ENCODE measurements around the gene FOXRED2. TPM values are rescaled to one million over a fixed set of nuclear protein-coding genes. Genes with fewer than 3 reads are reported as not detected.

Gene FOXRED2
- total and polyA plus RNA-seq, 2 of the 4 experiments (the other 2 are of a cell fraction): 1.6 to 4.0 TPM

DNA sequence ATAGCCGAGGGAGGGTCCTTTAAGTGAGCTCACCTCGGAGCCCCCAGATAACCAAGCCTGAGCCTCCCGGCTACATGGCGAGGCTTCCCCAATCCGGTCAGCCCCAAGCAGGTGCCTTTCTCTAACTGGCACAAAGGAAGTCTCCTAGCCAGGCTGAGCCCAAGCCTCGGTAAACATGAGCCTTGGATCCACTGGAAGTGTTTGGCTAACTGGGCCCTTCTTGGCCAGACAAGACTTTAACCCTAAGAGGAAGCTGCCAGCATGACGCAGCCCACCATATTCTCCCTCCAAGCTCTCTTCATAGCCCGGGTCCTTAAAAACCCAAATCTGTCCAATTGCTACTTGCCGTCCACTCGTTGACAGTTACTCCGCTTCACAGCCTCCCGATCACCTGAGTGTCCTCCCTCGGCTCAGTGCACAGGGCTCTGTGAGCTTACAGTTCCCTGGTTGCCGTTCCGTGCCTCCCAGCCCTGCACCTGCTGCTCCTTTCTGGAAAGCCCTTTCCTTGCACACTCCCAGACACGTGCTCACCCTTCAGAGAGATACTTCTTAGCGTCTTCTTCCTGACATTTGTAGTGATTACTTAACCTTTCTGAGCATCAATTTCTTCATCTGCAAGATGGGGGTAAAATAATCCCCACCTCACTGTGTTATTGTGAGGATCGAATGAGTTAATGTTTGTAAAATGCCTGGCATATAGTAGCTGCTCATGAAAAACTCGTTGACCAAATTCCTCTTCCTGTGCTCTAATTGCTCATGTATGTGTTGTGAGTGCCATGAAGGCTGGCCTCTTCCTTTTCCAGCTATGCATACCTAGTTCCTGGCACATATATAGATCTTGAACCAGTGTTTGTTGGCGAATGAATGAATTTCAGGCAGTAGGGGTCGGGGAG, 51.0 kb downstream of the FOXRED2 start:
- CTCF ChIA-PET: no interaction called here
- 76% methylated on average over 7 of the region's 21 CpGs; no CpG with 5 or more reads in 1 of the 2 experiments for WGBS, 2 experiments (ENCODE audit: extremely low coverage in 2 of 2, insufficient read length in 1 of 2)

More for the DNA sequence above, 51.0 kb downstream of the FOXRED2 start:
- Histone ChIP-seq H3K36me3 (ENCODE audit: control insufficient read depth, insufficient read depth, low read length) (no peaks in the 10 kb centered on the region), H4K20me1 (ENCODE audit: insufficient read depth, low read length) (no peaks in the 10 kb centered on the region), H2BK15ac (ENCODE audit: low read depth, low read length) (peak overlapping the region; percentile 72; the same call in 2 of the 3 replicates), H2BK5ac (ENCODE audit: low read depth, low read length, poor library complexity, severe bottlenecking) (peak overlapping the region; percentile 25), H3K4me1 (ENCODE audit: control insufficient read depth, insufficient read depth, low read length) (peaks cover 18% of the 10 kb centered on the region), H3K4me3 (ENCODE audit: insufficient read depth, low read depth, low read length) (no peak overlapping the region), H3K9me1 (ENCODE audit: insufficient read depth, low read length) (peaks cover 4% of the 10 kb centered on the region; the same call in 1 of the 2 replicates), H3K56ac (ENCODE audit: extremely low read depth, insufficient read depth, low read length) (peak overlapping the region; percentile 78), H3K27ac (ENCODE audit: insufficient read depth, low read length) (peak overlapping the region; percentile 52), H3K4ac (ENCODE audit: low read depth, low read length) (peak overlapping the region; percentile 95), H3K4me2 (ENCODE audit: low read depth, low read length) (peak overlapping the region; percentile 39; the same call in 1 of the 2 replicates), H3K18ac (ENCODE audit: low read depth, low read length) (peak overlapping the region; percentile 67), H4K91ac (ENCODE audit: insufficient read depth, low read depth, low read length) (peak overlapping the region; percentile 97), H2AK5ac (ENCODE audit: low read depth, low read length) (peak overlapping the region; percentile 94), H3K9ac (ENCODE audit: low read depth, low read length) (peak overlapping the region; percentile 56), H3K23ac (ENCODE audit: low read depth, low read length) (peak overlapping the region; percentile 79; the same call in 1 of the 2 replicates), H2BK120ac (ENCODE audit: low read depth, low read length) (peak overlapping the region; percentile 94), H2AK9ac (replicated peaks; ENCODE audit: low read depth, low read length, poor library complexity) (peak overlapping the region; percentile 98), H3K79me1 (ENCODE audit: low read depth in 1 of 2, low read length in 2 of 2) (peaks cover 0 to 15% of the 10 kb centered on the region in 2 experiments; a peak in 2 of 4 replicates), H4K8ac (ENCODE audit: low read depth in 2 of 2, low read length in 2 of 2) (peak overlapping the region; percentile 98), H4K5ac (ENCODE audit: low read depth, low read length) (peak overlapping the region; percentile 89), H3K14ac (replicated peaks; ENCODE audit: low read depth, low read length) (peak overlapping the region; percentile 87), H2BK20ac (ENCODE audit: low read depth, low read length) (peak overlapping the region; percentile 90), H3K9me3 (ENCODE audit: control insufficient read depth, insufficient read depth, low read length) (no peaks in the 10 kb centered on the region), H2AFZ (replicated peaks; ENCODE audit: low read length, poor library complexity) (peak overlapping the region; percentile 95), H3K27me3 (ENCODE audit: control insufficient read depth, insufficient read depth, low read length) (no peaks in the 10 kb centered on the region)
- POLR2A ChIA-PET (ENCODE audit: unreplicated experiment): interaction anchor here (0.5 kb wide), 1 partner anchor 101 kb away, joined by 3 read pairs; no protein-coding TSS in a partner anchor
- DNase-seq (no peak), ATAC-seq (ENCODE audit: low read depth) (0 out of 2 replicates have a peak, but pooled peaks have one; percentile 2)
- no TSS peak for BruUV-seq (replicated peaks)
- no peak for TF ChIP-seq RCOR1 (IDR thresholded peaks at IDR 0.05; ENCODE audit: insufficient replicate concordance, low read length)
- TF ChIP-seq, protein P1, sequence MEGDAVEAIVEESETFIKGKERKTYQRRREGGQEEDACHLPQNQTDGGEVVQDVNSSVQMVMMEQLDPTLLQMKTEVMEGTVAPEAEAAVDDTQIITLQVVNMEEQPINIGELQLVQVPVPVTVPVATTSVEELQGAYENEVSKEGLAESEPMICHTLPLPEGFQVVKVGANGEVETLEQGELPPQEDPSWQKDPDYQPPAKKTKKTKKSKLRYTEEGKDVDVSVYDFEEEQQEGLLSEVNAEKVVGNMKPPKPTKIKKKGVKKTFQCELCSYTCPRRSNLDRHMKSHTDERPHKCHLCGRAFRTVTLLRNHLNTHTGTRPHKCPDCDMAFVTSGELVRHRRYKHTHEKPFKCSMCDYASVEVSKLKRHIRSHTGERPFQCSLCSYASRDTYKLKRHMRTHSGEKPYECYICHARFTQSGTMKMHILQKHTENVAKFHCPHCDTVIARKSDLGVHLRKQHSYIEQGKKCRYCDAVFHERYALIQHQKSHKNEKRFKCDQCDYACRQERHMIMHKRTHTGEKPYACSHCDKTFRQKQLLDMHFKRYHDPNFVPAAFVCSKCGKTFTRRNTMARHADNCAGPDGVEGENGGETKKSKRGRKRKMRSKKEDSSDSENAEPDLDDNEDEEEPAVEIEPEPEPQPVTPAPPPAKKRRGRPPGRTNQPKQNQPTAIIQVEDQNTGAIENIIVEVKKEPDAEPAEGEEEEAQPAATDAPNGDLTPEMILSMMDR (conservative IDR thresholded peaks at IDR 0.05; ENCODE audit: low read depth, low read length): no peak
- in situ Hi-C loops (cut with MboI; ENCODE audit: low sequenced_read_pairs) (no loop called here), intact Hi-C loops (cut with micrococcal nuclease) (no loop called here), dilution Hi-C loops (cut with HindIII; ENCODE audit: low sequenced_read_pairs, unreplicated experiment) (no loop called here)
